ENCODE results near the gene MED9. TPM values are rescaled to one million over a fixed set of nuclear protein-coding genes. Genes with fewer than 3 reads are reported as not detected.
A peak's percentile ranks its signal among the peaks of the same experiment; 100 is the strongest.

The MED9 gene
- total RNA-seq, 1 experiment from 2014 or later, result 28.3 TPM

DNA sequence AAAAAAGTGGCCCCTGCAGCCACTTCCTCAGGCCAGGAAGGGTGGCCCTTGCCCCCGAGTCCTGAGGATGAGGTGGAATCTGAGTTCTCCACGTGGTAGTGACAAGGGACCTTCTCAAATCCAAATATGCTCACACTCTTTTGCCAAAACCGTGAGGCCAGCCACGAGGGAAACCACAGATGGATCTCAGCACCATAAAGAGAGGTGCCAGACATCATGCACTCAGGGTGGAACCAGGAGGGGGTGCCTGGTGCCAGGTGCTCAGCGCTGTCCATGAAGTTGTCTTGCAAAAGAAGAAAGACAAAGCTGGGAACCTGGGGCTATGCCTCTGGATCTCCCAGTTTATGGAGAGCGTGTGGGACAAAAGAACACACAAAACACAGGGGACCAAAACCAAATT lies 45.2 kb upstream of the MED9 start:
- H3K9me3 ChIP-seq (ENCODE audit: low read length), result no peaks in the 10 kb centered on the region
- DNase-seq, result no peak
- no peaks in the 10 kb centered on the region for H4K20me1 ChIP-seq (ENCODE audit: low read length)
- no peak for TF ChIP-seq EZH2 (IDR thresholded peaks at IDR 0.05; ENCODE audit: low read length, unreplicated experiment)
- no peak for TF ChIP-seq EZH2phosphoT487 (IDR thresholded peaks at IDR 0.05; ENCODE audit: borderline replicate concordance, low read length)
- TF ChIP-seq, protein P1, sequence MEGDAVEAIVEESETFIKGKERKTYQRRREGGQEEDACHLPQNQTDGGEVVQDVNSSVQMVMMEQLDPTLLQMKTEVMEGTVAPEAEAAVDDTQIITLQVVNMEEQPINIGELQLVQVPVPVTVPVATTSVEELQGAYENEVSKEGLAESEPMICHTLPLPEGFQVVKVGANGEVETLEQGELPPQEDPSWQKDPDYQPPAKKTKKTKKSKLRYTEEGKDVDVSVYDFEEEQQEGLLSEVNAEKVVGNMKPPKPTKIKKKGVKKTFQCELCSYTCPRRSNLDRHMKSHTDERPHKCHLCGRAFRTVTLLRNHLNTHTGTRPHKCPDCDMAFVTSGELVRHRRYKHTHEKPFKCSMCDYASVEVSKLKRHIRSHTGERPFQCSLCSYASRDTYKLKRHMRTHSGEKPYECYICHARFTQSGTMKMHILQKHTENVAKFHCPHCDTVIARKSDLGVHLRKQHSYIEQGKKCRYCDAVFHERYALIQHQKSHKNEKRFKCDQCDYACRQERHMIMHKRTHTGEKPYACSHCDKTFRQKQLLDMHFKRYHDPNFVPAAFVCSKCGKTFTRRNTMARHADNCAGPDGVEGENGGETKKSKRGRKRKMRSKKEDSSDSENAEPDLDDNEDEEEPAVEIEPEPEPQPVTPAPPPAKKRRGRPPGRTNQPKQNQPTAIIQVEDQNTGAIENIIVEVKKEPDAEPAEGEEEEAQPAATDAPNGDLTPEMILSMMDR (conservative IDR thresholded peaks at IDR 0.05; ENCODE audit: low read depth, low read length), result no peak
- H3K9ac ChIP-seq (ENCODE audit: low read length), result no peak overlapping the region
- POLR2A ChIA-PET (ENCODE audit: unreplicated experiment), result no interaction called here
- intact Hi-C loops (cut with micrococcal nuclease), result no loop called here
- no peak overlapping the region for H3K27ac ChIP-seq (ENCODE audit: low read length)
- no peak overlapping the region for H3K4me3 ChIP-seq (ENCODE audit: low read length)
- no peak for ATAC-seq
- no peak overlapping the region for H3K4me2 ChIP-seq (ENCODE audit: low read length)
- no peaks in the 10 kb centered on the region for H3K79me2 ChIP-seq (ENCODE audit: low read length)
- peaks cover 21% of the 10 kb centered on the region for H3K4me1 ChIP-seq (ENCODE audit: insufficient read depth, low read length)
- no peaks in the 10 kb centered on the region for H3K36me3 ChIP-seq (ENCODE audit: low read depth, low read length)
- H2AFZ ChIP-seq (ENCODE audit: low read length), result no peak overlapping the region
- BruUV-seq (replicated peaks), result no TSS peak
- H3K9me2 ChIP-seq (replicated peaks; ENCODE audit: low read length), result no peaks in the 10 kb centered on the region
- no peaks in the 10 kb centered on the region for H3F3A ChIP-seq (ENCODE audit: low read length, unreplicated experiment)
- CTCF ChIA-PET, result no interaction called here
- H3K27me3 ChIP-seq (ENCODE audit: low read length), result no peaks in the 10 kb centered on the region

DNA sequence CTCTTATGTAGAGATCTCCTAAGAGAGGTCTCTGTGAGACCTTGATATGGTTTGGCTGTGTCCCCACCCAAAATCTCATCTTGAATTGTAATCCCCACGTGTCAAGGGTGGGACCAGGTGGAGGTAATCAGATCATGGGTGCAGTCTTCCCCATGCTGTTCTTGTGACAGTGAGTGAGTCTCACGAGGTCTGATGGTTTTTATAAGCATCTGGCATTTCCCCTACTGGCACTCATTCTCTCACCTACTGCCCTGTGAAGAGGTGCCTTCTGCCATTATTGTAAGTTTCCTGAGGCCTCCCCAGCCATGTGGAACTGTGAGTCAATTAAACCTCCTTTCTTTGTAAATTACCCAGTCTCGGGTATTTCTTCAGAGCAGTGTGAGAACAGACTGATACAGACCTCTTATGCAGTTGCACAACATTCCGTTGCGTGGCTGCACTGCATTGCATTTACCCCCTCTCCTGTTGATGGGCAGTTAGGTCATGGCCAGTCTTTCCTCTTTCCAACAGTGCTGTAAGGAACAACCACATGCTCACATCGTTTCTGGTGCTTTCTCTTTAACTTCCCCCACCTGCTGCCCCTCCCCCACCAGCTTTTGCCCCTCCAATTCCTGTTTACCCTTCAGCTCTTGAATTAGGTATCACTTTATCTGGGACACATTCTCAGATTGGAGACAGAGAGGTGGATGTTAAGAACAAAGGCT lies 43.6 kb upstream of the MED9 start:
- Histone ChIP-seq H3K27me3 (ENCODE audit: low read length) (no peaks in the 10 kb centered on the region), H3K9ac (ENCODE audit: low read length) (no peak overlapping the region), H3F3A (ENCODE audit: low read length, unreplicated experiment) (no peaks in the 10 kb centered on the region), H3K4me3 (ENCODE audit: low read length) (no peak overlapping the region), H3K9me3 (ENCODE audit: low read length) (no peaks in the 10 kb centered on the region), H3K79me2 (ENCODE audit: low read length) (no peaks in the 10 kb centered on the region), H3K4me2 (ENCODE audit: low read length) (no peak overlapping the region), H3K27ac (ENCODE audit: low read length) (no peak overlapping the region), H3K36me3 (ENCODE audit: low read depth, low read length) (no peaks in the 10 kb centered on the region), H3K4me1 (ENCODE audit: insufficient read depth, low read length) (peaks cover 21% of the 10 kb centered on the region), H4K20me1 (ENCODE audit: low read length) (no peaks in the 10 kb centered on the region), H2AFZ (ENCODE audit: low read length) (no peak overlapping the region), H3K9me2 (replicated peaks; ENCODE audit: low read length) (no peaks in the 10 kb centered on the region)
- BruUV-seq (replicated peaks), result no TSS peak
- no peak for DNase-seq
- ChIA-PET CTCF (no interaction called here), POLR2A (ENCODE audit: unreplicated experiment) (no interaction called here)
- intact Hi-C loops (cut with micrococcal nuclease), result no loop called here
- no peak for TF ChIP-seq EZH2phosphoT487 (IDR thresholded peaks at IDR 0.05; ENCODE audit: borderline replicate concordance, low read length)
- TF ChIP-seq EZH2 (IDR thresholded peaks at IDR 0.05; ENCODE audit: low read length, unreplicated experiment), result no peak
- TF ChIP-seq, protein P1 (conservative IDR thresholded peaks at IDR 0.05; ENCODE audit: low read depth, low read length), result no peak
- no peak for ATAC-seq

DNA sequence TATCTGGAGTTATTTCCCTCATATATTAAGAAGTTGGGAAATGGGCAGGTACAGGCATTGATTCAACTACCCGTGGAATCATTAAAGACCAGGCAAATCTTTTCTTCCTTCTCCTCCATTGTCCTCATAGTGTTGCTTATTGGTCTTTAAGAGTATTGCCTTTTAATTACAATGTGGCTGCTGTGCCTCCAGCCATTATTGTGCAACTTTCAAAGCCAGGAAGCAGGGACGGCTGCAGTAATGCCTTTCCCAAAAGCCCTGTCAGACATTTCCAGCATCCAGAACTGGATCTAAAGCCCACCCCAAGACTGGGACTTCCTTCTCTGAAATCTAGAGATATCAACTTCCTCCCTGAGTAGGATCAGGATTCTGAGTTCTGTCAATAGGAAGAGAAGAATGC lies 42.3 kb upstream of the MED9 start:
- Histone ChIP-seq H3K4me1 (ENCODE audit: insufficient read depth, low read length) (peaks cover 21% of the 10 kb centered on the region), H3K9ac (ENCODE audit: low read length) (no peak overlapping the region), H3F3A (ENCODE audit: low read length, unreplicated experiment) (no peaks in the 10 kb centered on the region), H3K9me3 (ENCODE audit: low read length) (no peaks in the 10 kb centered on the region), H3K79me2 (ENCODE audit: low read length) (no peaks in the 10 kb centered on the region), H3K27ac (ENCODE audit: low read length) (peak overlapping the region; percentile 70; the same call in 1 of the 2 replicates), H3K36me3 (ENCODE audit: low read depth, low read length) (no peaks in the 10 kb centered on the region), H3K9me2 (replicated peaks; ENCODE audit: low read length) (no peaks in the 10 kb centered on the region), H2AFZ (ENCODE audit: low read length) (no peak overlapping the region), H3K4me3 (ENCODE audit: low read length) (no peak overlapping the region), H4K20me1 (ENCODE audit: low read length) (no peaks in the 10 kb centered on the region), H3K4me2 (ENCODE audit: low read length) (no peak overlapping the region), H3K27me3 (ENCODE audit: low read length) (no peaks in the 10 kb centered on the region)
- POLR2A ChIA-PET (ENCODE audit: unreplicated experiment), result no interaction called here
- CTCF ChIA-PET, result no interaction called here
- no peak for TF ChIP-seq EZH2phosphoT487 (IDR thresholded peaks at IDR 0.05; ENCODE audit: borderline replicate concordance, low read length)
- TF ChIP-seq, protein P1 (conservative IDR thresholded peaks at IDR 0.05; ENCODE audit: low read depth, low read length), result no peak
- TF ChIP-seq EZH2 (IDR thresholded peaks at IDR 0.05; ENCODE audit: low read length, unreplicated experiment), result no peak
- no peak for DNase-seq
- intact Hi-C loops (cut with micrococcal nuclease), result no loop called here
- ATAC-seq, result no peak
- no TSS peak for BruUV-seq (replicated peaks)

Data from PC-3 (cell line).